HepG2 (cell line): ENCODE data around the gene ARHGAP15. TPM values are rescaled to one million over a fixed set of nuclear protein-coding genes. Genes with fewer than 3 reads are reported as not detected.

Experiments used
- ATAC-seq: fragments of 200-7000 bp; cut with Tn5 transposase; 3 replicates; pipeline ENCODE4 v1.9.1; 2020; ENCODE audit warnings: mild to moderate bottlenecking, moderate library complexity
- BruUV-seq: library from RNA; stranded (reverse); fragments of 400-500 nt; replicated peaks from 2 replicates; lab custom pipeline; 2021; lab: Mats Ljungman, UMichigan
- CTCF ChIA-PET: fragments of 300-600 bp; formaldehyde crosslinking; extraction: SDS; loops from one replicate; lab custom pipeline; 2021; ENCODE audit warnings: low total read pairs, inconsistent platforms, low intra/inter-chr PET ratio; lab: Yijun Ruan, JAX
- POLR2A ChIA-PET: fragments of 350-600 bp; sonication (Branson Sonifier 250); formaldehyde crosslinking; loops from one replicate; lab custom pipeline; 2020; ENCODE audit warnings: antibody characterized with exemption, inconsistent platforms; lab: Yijun Ruan, JAX
- DNase-seq: peaks from one replicate; pipeline ENCODE4 v3.0.0-alpha.2; 2015; ENCODE audit warnings: low spot score
- FAIRE-seq: peaks from 3 replicates; lab custom pipeline; 2011; peaks lifted over from hg19 to GRCh38; lab: Jason Lieb, UNC
- H2AFZ ChIP-seq: one replicate; pipeline ENCODE4 v1.6.1; 2011; ENCODE audit warnings: low read length, inconsistent platforms
- H3K27ac ChIP-seq: fragments of 300-600 bp; 3 replicates; pipeline ENCODE4 v1.8.0; 2011; ENCODE audit warnings: mixed run types, mild to moderate bottlenecking, mixed read lengths, low read length, inconsistent platforms; ENCODE audit not compliant: insufficient read depth; ENCODE audit errors: extremely low read length
- H3K27me3 ChIP-seq, 2 experiments: fragments of 200-600 bp in 1 of 2; 2 replicates in 1 of 2; 3 replicates in 1 of 2; pipeline versions ENCODE4 v1.6.0 to v1.8.0; 2011; ENCODE audit warnings: low read length in 2 of 2, mild to moderate bottlenecking in 2 of 2, moderate library complexity in 2 of 2, inconsistent platforms in 1 of 2; ENCODE audit not compliant: insufficient read depth in 2 of 2, control insufficient read depth in 1 of 2
- H3K36me3 ChIP-seq, 2 experiments: fragments of 200-600 bp in 1 of 2; replicated peaks in 1 of 2; 2 replicates in 1 of 2; 3 replicates in 1 of 2; pipeline versions ENCODE4 v1.5.1 to v1.8.0; 2011; ENCODE audit warnings: low read length in 2 of 2, inconsistent platforms in 1 of 2; ENCODE audit not compliant: insufficient read depth in 2 of 2, control insufficient read depth in 1 of 2
- H3K4me1 ChIP-seq: 2 replicates; pipeline ENCODE4 v1.5.1; 2012; ENCODE audit warnings: low read length, inconsistent platforms; ENCODE audit not compliant: insufficient read depth
- H3K4me2 ChIP-seq: 2 replicates; pipeline ENCODE4 v1.6.0; 2011; ENCODE audit warnings: low read depth, low read length, inconsistent platforms
- H3K4me3 ChIP-seq, 3 experiments: fragments of 200-600 bp in 1 of 3; sonication (generic), shearing (Covaris generic) in 1 of 3; replicated peaks in 1 of 3; 2 replicates each; pipeline ENCODE4 v1.5.1; 2011 to 2016; ENCODE audit warnings: low read length in 3 of 3, inconsistent platforms in 2 of 3, low read depth in 2 of 3, mild to moderate bottlenecking in 2 of 3, control low read depth in 1 of 3, mixed read lengths in 1 of 3; ENCODE audit not compliant: insufficient read depth in 1 of 3
- H3K79me2 ChIP-seq: one replicate; pipeline ENCODE4 v1.6.1; 2011; ENCODE audit warnings: low read length, inconsistent platforms; ENCODE audit not compliant: insufficient read depth
- H3K9ac ChIP-seq: 2 replicates; pipeline ENCODE4 v1.6.0; 2011; ENCODE audit warnings: mild to moderate bottlenecking, low read depth, low read length, inconsistent platforms; ENCODE audit not compliant: insufficient read depth
- H3K9me3 ChIP-seq: 2 replicates; pipeline ENCODE4 v1.5.1; 2012; ENCODE audit warnings: mild to moderate bottlenecking, low read length
- H4K20me1 ChIP-seq: 2 replicates; pipeline ENCODE4 v1.6.0; 2011; ENCODE audit warnings: inconsistent platforms, mild to moderate bottlenecking, low read length, moderate library complexity; ENCODE audit not compliant: insufficient read depth
- AGO1 ChIP-seq: fragments of 200-400 bp; formaldehyde crosslinking; IDR thresholded peaks from 2 replicates; pipeline ENCODE4 v1.6.1; 2017; ENCODE audit warnings: mild to moderate bottlenecking, low read depth, low read length, moderate library complexity; ENCODE audit not compliant: poor library complexity, severe bottlenecking
- GFI1 ChIP-seq: sonication (generic); formaldehyde crosslinking; IDR thresholded peaks from 2 replicates; pipeline ENCODE4 v1.5.0; 2020; ENCODE audit warnings: missing genetic modification reagents, mild to moderate bottlenecking, borderline replicate concordance
- GZF1 ChIP-seq: sonication (generic); formaldehyde crosslinking; IDR thresholded peaks from 2 replicates; pipeline ENCODE4 v1.5.1; 2020; ENCODE audit warnings: mild to moderate bottlenecking, missing genetic modification reagents
- SCMH1 ChIP-seq: sonication (generic); formaldehyde crosslinking; IDR thresholded peaks from 2 replicates; pipeline ENCODE4 v1.9.0; 2021; ENCODE audit warnings: missing genetic modification reagents, mild to moderate bottlenecking, borderline replicate concordance
- WGBS: methylation state at CpG from one replicate; pipeline ENCODE4 v1.1.6; 2017; ENCODE audit warnings: low lambda C conversion rate; 5-methylcytosine and 5-hydroxymethylcytosine counted together
- in situ Hi-C: cut with HindIII; loops from 2 replicates; pipeline ENCODE4 v1.10.0; 2017; ENCODE audit warnings: low pct_unique_long_range_greater_than_20kb; ENCODE audit not compliant: extremely low pct_ligation_motif_present
- intact Hi-C: fragments of 100-400 bp; cut with micrococcal nuclease; formaldehyde crosslinking; loops from one replicate; pipeline ENCODE4 v1.10.0; 2022; ENCODE audit not compliant: unreplicated experiment
- polyA plus RNA-seq, 8 experiments: library from polyadenylated mRNA; depleted of rRNA in 3 of 8; stranded (reverse) in 7 of 8; unstranded in 1 of 8; fragments of >200 nt; fragmentation: Illumina TruSeq in 4 of 8; extraction: Trizol in 4 of 8; gene quantifications; 2 replicates each; pipeline versions ENCODE4 v1.2.1 to v1.2.3, GENCODE V29; 2011 to 2016; ENCODE audit warnings: low read depth in 4 of 8, missing spikeins in 1 of 8, mixed read lengths in 1 of 8; ENCODE audit not compliant: insufficient read depth in 1 of 8
- total RNA-seq, 5 experiments: library from RNA; depleted of rRNA; stranded (reverse); fragments of >200 nt; fragmentation: Illumina TruSeq; extraction: Trizol; gene quantifications; 2 replicates each; pipeline ENCODE4 v1.2.3, GENCODE V29; 2016; ENCODE audit warnings: low read depth in 1 of 5

Gene ARHGAP15
- total and polyA plus RNA-seq, 2 of the 13 experiments (the other 11 are each of a cell fraction or from before 2014, with no cell fraction given), result 0.04 TPM; not detected in 1

GRCh38 chr2:143632751-143633374, 503.6 kb downstream of the ARHGAP15 start:
- no peak for FAIRE-seq
- no peaks in the 10 kb centered on the region for H3K36me3 ChIP-seq
- ChIA-PET CTCF (no interaction called here), POLR2A (no interaction called here)
- intact Hi-C loops, result no loop called here
- DNase-seq, result no peak
- 1% methylated on average over 3 of the region's 3 CpGs for WGBS
- H3K4me1 ChIP-seq, result no peaks in the 10 kb centered on the region
- H3K9ac ChIP-seq, result no peak overlapping the region
- H3K4me3 ChIP-seq, result no peak overlapping the region
- H3K4me2 ChIP-seq, result no peak overlapping the region
- H3K27me3 ChIP-seq, result no peaks in the 10 kb centered on the region
- H3K27ac ChIP-seq, result no peak overlapping the region
- in situ Hi-C loops, result no loop called here
- H3K9me3 ChIP-seq, result peaks cover 6% of the 10 kb centered on the region; the same call in 1 of the 2 replicates
- no peak overlapping the region for H2AFZ ChIP-seq
- no TSS peak for BruUV-seq
- H3K79me2 ChIP-seq, result no peaks in the 10 kb centered on the region
- ATAC-seq, result no peak
- H4K20me1 ChIP-seq, result no peaks in the 10 kb centered on the region
- no peak for TF ChIP-seq GZF1 (CRISPR knock-in tag)
- TF ChIP-seq SCMH1, result no peak

- no peak overlapping the region for H3K4me2 ChIP-seq
- TF ChIP-seq GFI1 (CRISPR knock-in tag), result no peak
- no peak for TF ChIP-seq AGO1
- TF ChIP-seq, all 625 proteins: peak for 0
- CTCF ChIA-PET, result no interaction called here
- Histone ChIP-seq H3K79me2 (no peaks in the 10 kb centered on the region), H2AFZ (no peak overlapping the region), H3K27me3 (no peaks in the 10 kb centered on the region), H3K4me1 (no peaks in the 10 kb centered on the region), H3K4me3 (no peak overlapping the region), H4K20me1 (no peaks in the 10 kb centered on the region), H3K27ac (no peak overlapping the region), H3K9ac (no peak overlapping the region), H3K9me3 (peaks cover 6% of the 10 kb centered on the region; the same call in 1 of the 2 replicates), H3K36me3 (no peaks in the 10 kb centered on the region)
- in situ Hi-C loops (no loop called here), intact Hi-C loops (no loop called here)
- FAIRE-seq (no peak), DNase-seq (no peak), ATAC-seq (no peak)
- no TSS peak for BruUV-seq
- 21% methylated on average over 2 of the region's 2 CpGs for WGBS
- POLR2A ChIA-PET, result no interaction called here
Measured at GRCh38 chr2:143633419-143633818, 504.2 kb downstream of the ARHGAP15 start.
